H9 (cell line): ENCODE measurements around the gene CD80. TPM values are rescaled to one million over a fixed set of nuclear protein-coding genes. Genes with fewer than 3 reads are reported as not detected.

Source experiments
- DNase-seq: peaks from one replicate; pipeline ENCODE4 v3.0.0-alpha.2; 2017
- H2AFZ ChIP-seq: one replicate; pipeline ENCODE4 v1.6.1; 2013; ENCODE audit warnings: mild to moderate bottlenecking, low read length, control low read depth, moderate library complexity
- H2AK5ac ChIP-seq: 2 replicates; pipeline ENCODE4 v1.6.1; 2013; ENCODE audit warnings: low read length, control low read depth, mixed read lengths; ENCODE audit not compliant: insufficient read length
- H2BK120ac ChIP-seq: one replicate; pipeline ENCODE4 v1.6.1; 2013; ENCODE audit warnings: low read depth, mild to moderate bottlenecking, low read length, control low read depth, inconsistent platforms; ENCODE audit not compliant: poor library complexity, severe bottlenecking
- H2BK12ac ChIP-seq: 2 replicates; pipeline ENCODE4 v1.6.1; 2013; ENCODE audit warnings: low read length, control low read depth, mixed read lengths, low read depth; ENCODE audit not compliant: insufficient read length
- H2BK15ac ChIP-seq: 2 replicates; pipeline ENCODE4 v1.6.1; 2013; ENCODE audit warnings: low read depth, low read length, control low read depth
- H2BK20ac ChIP-seq: one replicate; pipeline ENCODE4 v1.6.1; 2013; ENCODE audit warnings: low read depth, mild to moderate bottlenecking, low read length, control low read depth, inconsistent platforms; ENCODE audit not compliant: poor library complexity, severe bottlenecking
- H2BK5ac ChIP-seq: 2 replicates; pipeline ENCODE4 v1.6.1; 2013; ENCODE audit warnings: low read length, control low read depth, mixed read lengths; ENCODE audit not compliant: insufficient read length
- H3K14ac ChIP-seq: 2 replicates; pipeline ENCODE4 v1.6.1; 2013; ENCODE audit warnings: low read length, control low read depth; ENCODE audit not compliant: insufficient read depth
- H3K18ac ChIP-seq: 2 replicates; pipeline ENCODE4 v1.6.1; 2013; ENCODE audit warnings: low read depth, mild to moderate bottlenecking, mixed read lengths, low read length, control low read depth; ENCODE audit not compliant: insufficient read length
- H3K23ac ChIP-seq: 2 replicates; pipeline ENCODE4 v1.6.1; 2013; ENCODE audit warnings: low read length, control low read depth, mixed read lengths, low read depth; ENCODE audit not compliant: insufficient read length
- H3K23me2 ChIP-seq: 2 replicates; pipeline ENCODE4 v1.6.1; 2013; ENCODE audit warnings: low read depth, mild to moderate bottlenecking, mixed read lengths, low read length, control low read depth; ENCODE audit not compliant: insufficient read length, poor library complexity, severe bottlenecking
- H3K27ac ChIP-seq: 2 replicates; pipeline ENCODE4 v1.5.1; 2013; ENCODE audit warnings: low read length, control low read depth, mixed read lengths, low read depth; ENCODE audit not compliant: insufficient read length
- H3K27me3 ChIP-seq: 2 replicates; pipeline ENCODE4 v1.6.1; 2013; ENCODE audit warnings: low read length, control low read depth, inconsistent platforms; ENCODE audit not compliant: insufficient read depth
- H3K4ac ChIP-seq: 2 replicates; pipeline ENCODE4 v1.6.1; 2013; ENCODE audit warnings: low read depth, mild to moderate bottlenecking, control low read depth, inconsistent platforms, low read length, moderate library complexity
- H3K4me1 ChIP-seq: 2 replicates; pipeline ENCODE4 v1.6.1; 2013; ENCODE audit warnings: low read length, control low read depth, inconsistent platforms; ENCODE audit not compliant: insufficient read depth
- H3K4me2 ChIP-seq: 2 replicates; pipeline ENCODE4 v1.6.1; 2013; ENCODE audit warnings: low read length, control low read depth, mixed read lengths; ENCODE audit not compliant: insufficient read length, insufficient read depth
- H3K56ac ChIP-seq: 2 replicates; pipeline ENCODE4 v1.6.1; 2013; ENCODE audit warnings: low read depth, mild to moderate bottlenecking, mixed read lengths, low read length, control low read depth; ENCODE audit not compliant: insufficient read length
- H3K79me1 ChIP-seq: 2 replicates; pipeline ENCODE4 v1.6.1; 2013; ENCODE audit warnings: low read depth, mild to moderate bottlenecking, moderate library complexity, low read length, control low read depth, inconsistent platforms; ENCODE audit not compliant: insufficient read depth, poor library complexity, severe bottlenecking
- H3K79me2 ChIP-seq: 2 replicates; pipeline ENCODE4 v1.6.1; 2013; ENCODE audit warnings: low read length, control low read depth, inconsistent platforms; ENCODE audit not compliant: insufficient read depth
- H3K9ac ChIP-seq: 2 replicates; pipeline ENCODE4 v1.6.1; 2013; ENCODE audit warnings: low read length, control low read depth, mixed read lengths; ENCODE audit not compliant: insufficient read length; ENCODE audit errors: extremely low read depth
- H3K9me3 ChIP-seq: one replicate; pipeline ENCODE4 v1.6.1; 2013; ENCODE audit warnings: low read depth, low read length, inconsistent platforms; ENCODE audit not compliant: control insufficient read depth
- H3T11ph ChIP-seq: one replicate; pipeline ENCODE4 v1.6.1; 2013; ENCODE audit warnings: mild to moderate bottlenecking, low read length, control low read depth, inconsistent platforms
- H4K20me1 ChIP-seq: one replicate; pipeline ENCODE4 v1.6.1; 2013; ENCODE audit not compliant: control insufficient read depth, insufficient read length, insufficient read depth
- H4K5ac ChIP-seq: 2 replicates; pipeline ENCODE4 v1.6.1; 2013; ENCODE audit warnings: low read depth, mild to moderate bottlenecking, mixed read lengths, low read length, control low read depth; ENCODE audit not compliant: insufficient read length
- H4K8ac ChIP-seq: replicated peaks from 2 replicates; pipeline ENCODE4 v1.6.1; 2013; ENCODE audit warnings: low read length, control low read depth, mixed read lengths, low read depth; ENCODE audit not compliant: insufficient read length
- H4K91ac ChIP-seq: 2 replicates; pipeline ENCODE4 v1.6.1; 2013; ENCODE audit warnings: low read depth, mild to moderate bottlenecking, moderate library complexity, mixed read lengths, low read length, control low read depth; ENCODE audit not compliant: insufficient read length
- H3K27ac Mint-ChIP-seq, 3 experiments: 2 replicates in 2 of 3; 3 replicates in 1 of 3; pipeline ENCODE4 v1.8.0; 2020 to 2021; ENCODE audit warnings: mixed read lengths in 3 of 3, mild to moderate bottlenecking in 1 of 3, moderate library complexity in 1 of 3
- H3K27me3 Mint-ChIP-seq: 2 replicates; pipeline ENCODE4 v1.8.0; 2021; ENCODE audit warnings: low read depth, mild to moderate bottlenecking, moderate library complexity, mixed read lengths
- H3K36me3 Mint-ChIP-seq, 3 experiments: 2 replicates in 2 of 3; 3 replicates in 1 of 3; pipeline ENCODE4 v1.8.0; 2020 to 2021; ENCODE audit warnings: low read depth in 3 of 3, mixed read lengths in 3 of 3; ENCODE audit not compliant: insufficient read depth in 1 of 3
- H3K4me1 Mint-ChIP-seq, 2 experiments: 2 replicates each; pipeline ENCODE4 v1.8.0; 2020; ENCODE audit warnings: mixed read lengths in 2 of 2
- H3K4me3 Mint-ChIP-seq, 2 experiments: 2 replicates in 1 of 2; 3 replicates in 1 of 2; pipeline ENCODE4 v1.8.0; 2020 to 2021; ENCODE audit warnings: mild to moderate bottlenecking in 2 of 2, mixed read lengths in 2 of 2, moderate library complexity in 1 of 2
- H3K9me3 Mint-ChIP-seq, 2 experiments: 2 replicates in 1 of 2; 3 replicates in 1 of 2; pipeline ENCODE4 v1.8.0; 2020; ENCODE audit warnings: mild to moderate bottlenecking in 2 of 2, mixed read lengths in 2 of 2, moderate library complexity in 1 of 2
- CTCF ChIP-seq: fragments of 200-600 bp; sonication (generic); conservative IDR thresholded peaks from 3 replicates; pipeline ENCODE4 v1.8.0; 2021; ENCODE audit warnings: antibody characterized with exemption, mild to moderate bottlenecking
- WGBS: extraction: QIAGEN DNeasy Blood & Tissue Kit; methylation state at CpG from one replicate; pipeline ENCODE4 v1.1.7; 2013; ENCODE audit warnings: missing lambda C conversion rate, low lambda C conversion rate, mixed read lengths; ENCODE audit not compliant: insufficient read length; ENCODE audit errors: extremely low coverage; 5-methylcytosine and 5-hydroxymethylcytosine counted together
- total RNA-seq: library from RNA; stranded (reverse); gene quantifications from 2 replicates; pipeline ENCODE4 v1.2.1, GENCODE V29; 2021

The CD80 gene
- total RNA-seq, 1 experiment from 2014 or later: not detected

GRCh38 chr3:119582178-119582577 lies 22.8 kb upstream of the CD80 start:
- no peaks in the 10 kb centered on the region for H4K20me1 ChIP-seq
- no peak overlapping the region for H3K23ac ChIP-seq
- no peak overlapping the region for H2BK15ac ChIP-seq

More at GRCh38 chr3:119582178-119582577, 22.8 kb upstream of the CD80 start:
- no peak overlapping the region for H4K5ac ChIP-seq
- TF ChIP-seq CTCF: no peak
- peaks cover 10% of the 10 kb centered on the region for H3K23me2 ChIP-seq
- peaks cover 15% of the 10 kb centered on the region for H3K27me3 Mint-ChIP-seq
- no CpG with 5 or more reads among the region's 6 CpGs for WGBS
- H4K8ac ChIP-seq: no peak overlapping the region
- H3K4ac ChIP-seq: no peak overlapping the region
- H3K9me3 Mint-ChIP-seq: no peaks in the 10 kb centered on the region
- H2BK120ac ChIP-seq: no peak overlapping the region
- H3K27ac ChIP-seq: no peak overlapping the region
- H3K27me3 ChIP-seq: peaks cover 3% of the 10 kb centered on the region; the same call in 1 of the 2 replicates
- H3K4me2 ChIP-seq: no peak overlapping the region
- no peak overlapping the region for H3K18ac ChIP-seq
- H3K36me3 Mint-ChIP-seq: peaks cover 0 to 4% (median 0%) of the 10 kb centered on the region in 3 experiments; a peak in 4 of 7 replicates
- no peak overlapping the region for H2AFZ ChIP-seq
- H3K4me1 ChIP-seq: peaks cover 3% of the 10 kb centered on the region
- no peak overlapping the region for H2BK12ac ChIP-seq
- no peak overlapping the region for H3K56ac ChIP-seq
- no peak overlapping the region for H3K14ac ChIP-seq
- peaks cover 8 to 17% of the 10 kb centered on the region in 2 experiments for H3K4me1 Mint-ChIP-seq
- H2BK20ac ChIP-seq: no peak overlapping the region
- no peak overlapping the region for H3T11ph ChIP-seq
- no peaks in the 10 kb centered on the region for H3K9me3 ChIP-seq
- no peak for DNase-seq
- no peak overlapping the region for H3K4me3 Mint-ChIP-seq
- no peak overlapping the region for H3K27ac Mint-ChIP-seq
- H2BK5ac ChIP-seq: no peak overlapping the region
- no peak overlapping the region for H2AK5ac ChIP-seq
- H3K9ac ChIP-seq: no peak overlapping the region
- H3K79me2 ChIP-seq: no peaks in the 10 kb centered on the region
- H4K91ac ChIP-seq: no peak overlapping the region
- H3K79me1 ChIP-seq: no peaks in the 10 kb centered on the region
